Measurements from ENCODE around the gene AKR1C8.

GRCh38 chr10:5155951-5156350 lies 29.0 kb downstream of the AKR1C8 start:
- TF ChIP-seq CTCF (IDR thresholded peaks at IDR 0.05) = no peak
- no peak for TF ChIP-seq EZH2phosphoT487 (IDR thresholded peaks at IDR 0.05)

Data from neural progenitor cell (in vitro differentiated cells).